Astrocyte of the cerebellum (primary cell): Measurements from ENCODE around the gene STK17A.
A peak's percentile ranks its signal among the peaks of the same experiment; 100 is the strongest.

Source experiments
- DNase-seq: peaks from one replicate; pipeline ENCODE4 v3.0.0-alpha.2; 2011; ENCODE audit warnings: low read depth
- H3K4me3 ChIP-seq: 2 replicates; pipeline ENCODE4 v1.5.1; 2011; ENCODE audit warnings: mild to moderate bottlenecking, low read depth, low read length, moderate library complexity
- in situ Hi-C: cut with HindIII; loops from 2 replicates; pipeline ENCODE4 v1.10.0; 2017; ENCODE audit warnings: low sequenced_read_pairs
- TF ChIP-seq, protein P1 (sequence below): IDR thresholded peaks from 2 replicates; pipeline ENCODE4 v1.5.1; 2012; ENCODE audit warnings: low read length, low read depth, moderate library complexity, mild to moderate bottlenecking; ENCODE audit errors: missing control alignments

STK17A gene

DNA sequence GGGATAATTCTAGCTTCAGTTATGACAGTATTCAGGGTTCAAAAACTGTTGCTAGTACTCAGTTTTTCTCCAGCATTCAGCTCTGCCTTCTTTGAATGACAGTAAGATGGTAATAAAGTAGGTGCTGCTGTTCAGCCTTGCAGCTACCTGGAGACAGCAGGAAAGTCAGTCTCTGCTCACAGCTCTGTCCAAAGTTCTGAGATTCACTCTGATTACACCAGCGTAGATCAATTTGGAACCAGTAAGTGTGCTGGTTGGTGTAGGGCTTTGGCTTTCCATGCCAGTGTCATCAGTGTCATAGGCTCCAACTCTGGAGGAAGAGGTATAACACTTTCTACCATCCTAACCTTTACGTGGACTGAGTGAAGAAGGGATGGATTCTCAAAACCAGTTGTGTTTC is 26.2 kb downstream of the STK17A start:
- TF ChIP-seq, protein P1, sequence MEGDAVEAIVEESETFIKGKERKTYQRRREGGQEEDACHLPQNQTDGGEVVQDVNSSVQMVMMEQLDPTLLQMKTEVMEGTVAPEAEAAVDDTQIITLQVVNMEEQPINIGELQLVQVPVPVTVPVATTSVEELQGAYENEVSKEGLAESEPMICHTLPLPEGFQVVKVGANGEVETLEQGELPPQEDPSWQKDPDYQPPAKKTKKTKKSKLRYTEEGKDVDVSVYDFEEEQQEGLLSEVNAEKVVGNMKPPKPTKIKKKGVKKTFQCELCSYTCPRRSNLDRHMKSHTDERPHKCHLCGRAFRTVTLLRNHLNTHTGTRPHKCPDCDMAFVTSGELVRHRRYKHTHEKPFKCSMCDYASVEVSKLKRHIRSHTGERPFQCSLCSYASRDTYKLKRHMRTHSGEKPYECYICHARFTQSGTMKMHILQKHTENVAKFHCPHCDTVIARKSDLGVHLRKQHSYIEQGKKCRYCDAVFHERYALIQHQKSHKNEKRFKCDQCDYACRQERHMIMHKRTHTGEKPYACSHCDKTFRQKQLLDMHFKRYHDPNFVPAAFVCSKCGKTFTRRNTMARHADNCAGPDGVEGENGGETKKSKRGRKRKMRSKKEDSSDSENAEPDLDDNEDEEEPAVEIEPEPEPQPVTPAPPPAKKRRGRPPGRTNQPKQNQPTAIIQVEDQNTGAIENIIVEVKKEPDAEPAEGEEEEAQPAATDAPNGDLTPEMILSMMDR: no peak
- no peak overlapping the region for H3K4me3 ChIP-seq
- no peak for DNase-seq
- in situ Hi-C loops: no loop called here

DNA sequence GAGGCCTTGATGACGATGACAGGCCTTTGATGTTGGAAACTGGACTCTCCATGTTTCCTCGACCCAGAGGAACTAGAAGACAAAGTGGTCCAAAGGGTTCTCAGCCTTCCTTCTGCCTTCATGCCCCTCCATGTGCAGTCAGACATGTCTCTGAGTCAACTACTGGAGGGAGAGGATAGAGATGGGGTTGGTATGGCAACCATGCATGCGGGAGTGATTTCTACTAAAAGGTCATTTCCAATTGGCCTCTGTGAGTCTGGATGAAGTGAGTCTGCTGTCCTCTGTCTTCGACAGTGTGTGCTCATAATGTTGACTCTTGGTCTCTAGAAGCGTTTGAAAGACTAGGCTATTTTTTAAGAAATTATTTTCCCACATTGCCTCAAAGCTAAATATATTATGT is 29.2 kb downstream of the STK17A start:
- no peak overlapping the region for H3K4me3 ChIP-seq
- TF ChIP-seq, protein P1: no peak
- in situ Hi-C loops: no loop called here
- DNase-seq: no peak

DNA sequence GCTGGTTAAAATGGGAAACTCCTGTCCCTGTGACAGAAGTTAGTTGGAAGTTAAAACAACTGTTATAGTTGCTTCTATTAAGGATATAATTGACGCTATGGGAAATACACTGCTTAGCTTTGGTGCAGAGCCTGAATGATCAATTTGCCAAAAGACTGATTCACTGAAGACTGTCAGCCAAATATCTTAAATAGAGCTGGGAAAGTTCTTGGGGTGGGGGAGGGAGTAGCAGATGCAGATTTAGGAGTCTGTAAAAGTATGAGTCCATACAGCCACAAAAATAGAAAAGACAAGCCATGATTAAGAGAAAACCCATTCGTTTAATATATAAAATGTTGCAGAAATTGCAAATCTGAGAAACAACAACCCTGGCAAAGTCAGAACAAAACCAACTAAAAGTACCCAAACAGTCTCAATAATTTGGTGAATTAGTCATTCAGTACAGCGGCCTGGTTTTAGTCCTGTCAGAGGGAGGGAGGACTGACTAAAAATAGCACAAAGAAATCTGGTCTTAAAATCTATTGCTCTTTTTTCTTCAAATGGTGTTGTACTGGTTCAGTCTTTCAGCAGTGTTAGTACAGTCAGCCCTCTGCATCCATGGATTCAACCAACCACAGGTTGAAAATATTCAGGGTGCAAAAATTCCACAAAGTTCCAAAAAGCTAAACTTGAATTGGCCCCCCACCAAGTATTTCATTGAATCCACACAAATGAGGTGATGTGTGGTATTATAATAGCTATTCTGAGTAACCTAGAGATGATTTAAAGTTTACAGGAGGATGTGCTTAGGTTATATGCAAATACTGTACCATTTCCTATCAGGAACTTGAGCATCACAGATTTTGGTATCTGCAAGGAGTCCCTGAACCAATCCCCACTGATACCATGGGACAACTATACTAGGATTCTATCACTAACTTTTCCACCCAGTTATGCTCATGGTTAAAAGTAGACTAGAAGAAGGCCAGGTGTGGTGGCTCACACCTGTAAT is 30.0 kb downstream of the STK17A start:
- in situ Hi-C loops: no loop called here
- DNase-seq: peak; percentile 40
- H3K4me3 ChIP-seq: no peak overlapping the region

DNA sequence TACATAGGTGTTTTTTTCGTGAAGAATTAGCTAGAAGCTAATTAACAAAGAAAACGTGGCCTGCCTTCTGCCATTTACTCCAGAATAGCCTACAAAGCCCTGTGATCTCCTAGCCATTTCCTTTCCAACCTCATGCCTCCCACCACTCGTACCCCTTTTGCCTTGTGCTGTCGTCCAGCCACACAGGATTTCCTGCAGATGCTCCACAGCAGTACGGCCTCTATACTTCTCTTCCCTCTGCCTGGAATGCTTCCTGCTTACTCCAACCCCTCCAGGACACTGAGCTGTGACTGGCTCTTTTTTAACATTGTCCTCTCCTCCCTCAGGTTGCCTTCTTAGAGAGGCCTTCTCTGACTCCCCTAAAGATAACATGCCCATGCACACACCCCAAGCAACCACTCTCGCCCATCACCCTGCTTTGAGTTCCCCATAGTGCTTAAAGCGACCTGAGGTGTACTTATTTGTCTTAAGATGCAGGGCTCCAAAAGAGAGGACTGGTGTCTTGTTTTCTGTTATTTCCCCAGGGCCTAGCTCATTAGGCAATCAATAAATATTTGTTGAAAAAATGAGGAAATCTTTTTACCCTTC is 32.7 kb downstream of the STK17A start:
- H3K4me3 ChIP-seq: no peak overlapping the region
- TF ChIP-seq, protein P1: no peak
- no peak for DNase-seq
- in situ Hi-C loops: no loop called here

More for the DNA sequence above, 30.0 kb downstream of the STK17A start:
- TF ChIP-seq, protein P1: no peak

DNA sequence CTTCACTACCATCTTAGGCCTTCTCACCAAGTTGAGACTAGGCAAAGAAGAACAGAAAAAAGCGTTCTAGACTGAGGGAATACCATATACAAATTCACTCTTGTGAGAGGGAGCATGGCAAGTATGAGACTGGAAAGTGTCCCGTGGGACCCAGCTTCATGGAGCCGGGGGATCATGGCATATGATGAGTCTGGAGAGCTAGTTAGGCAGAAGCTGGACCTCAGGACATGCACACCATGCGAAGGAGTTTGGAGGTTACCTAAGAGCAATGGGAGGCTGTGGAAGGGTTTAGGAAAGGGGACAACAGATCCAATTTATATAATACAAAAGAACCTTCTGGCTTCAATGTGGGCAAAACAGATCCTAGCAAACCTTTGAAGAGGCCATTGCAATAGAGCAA is 34.1 kb downstream of the STK17A start:
- in situ Hi-C loops: no loop called here
- no peak overlapping the region for H3K4me3 ChIP-seq
- no peak for DNase-seq
- TF ChIP-seq, protein P1: no peak

DNA sequence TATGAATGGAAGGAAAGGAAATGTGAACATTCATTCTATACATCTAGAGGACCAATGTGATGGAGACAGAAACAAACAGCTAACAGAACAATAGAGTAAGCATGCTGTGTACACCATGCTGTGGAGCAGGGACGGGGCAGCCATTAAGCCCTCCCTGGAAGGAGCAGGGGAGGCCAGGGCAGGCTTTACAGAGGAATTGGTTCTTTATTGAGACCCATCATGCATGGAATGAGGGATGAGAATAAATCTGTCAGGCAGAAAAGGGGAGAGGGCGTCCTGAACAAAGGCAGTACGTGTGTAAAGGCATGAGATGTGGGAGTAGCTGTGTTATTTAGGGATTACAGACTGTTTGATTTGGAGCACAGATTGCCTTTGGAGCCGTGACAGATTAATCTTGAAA is 35.2 kb downstream of the STK17A start:
- no peak for DNase-seq
- no peak overlapping the region for H3K4me3 ChIP-seq
- TF ChIP-seq, protein P1: no peak
- in situ Hi-C loops: no loop called here
